ENCODE data around the gene PITPNC1. TPM values are rescaled to one million over a fixed set of nuclear protein-coding genes. Genes with fewer than 3 reads are reported as not detected.

Gene PITPNC1
- total and polyA plus RNA-seq, 4 experiments from 2014 or later = 68.4 to 124 (median 89.9) TPM

DNA sequence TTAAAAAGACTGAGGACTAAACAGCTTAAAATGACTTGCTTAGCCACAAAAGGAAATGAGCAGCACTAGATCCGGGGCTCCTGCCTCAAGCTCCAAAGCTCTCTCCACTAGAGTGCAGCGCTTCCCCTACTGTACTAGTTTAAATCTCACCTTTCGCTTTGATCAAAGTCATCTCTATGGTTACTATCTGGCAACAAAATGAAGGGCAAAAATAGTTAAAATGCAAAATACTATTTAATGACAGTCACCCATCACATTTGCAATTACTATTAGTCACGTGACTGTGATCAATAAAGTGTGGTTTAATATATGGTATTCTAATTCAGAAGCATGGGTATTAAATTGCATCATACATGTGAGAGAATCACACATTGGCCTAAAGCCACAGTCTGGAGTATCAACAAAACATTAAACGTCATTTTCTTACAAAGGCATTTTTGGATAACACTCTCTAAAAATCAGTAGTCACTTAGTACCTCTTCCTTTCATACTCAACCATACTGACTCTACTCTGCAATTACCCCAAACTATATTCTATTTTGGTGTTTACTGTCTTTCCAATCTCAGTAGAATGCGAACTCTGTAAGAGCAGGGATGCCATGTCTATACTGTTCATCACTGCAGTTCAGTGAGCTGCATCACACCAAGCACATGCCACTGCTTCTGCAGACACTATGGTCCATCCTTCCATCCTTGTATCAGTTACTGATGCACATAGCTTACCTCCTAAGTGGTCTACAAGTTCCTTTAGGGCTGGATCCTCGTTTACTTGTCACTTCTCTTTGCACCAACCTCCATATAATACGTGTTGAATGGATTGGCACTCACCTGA lies 16.9 kb upstream of the PITPNC1 start:
- H3K9me3 ChIP-seq (ENCODE audit: control insufficient read depth in 1 of 2, low read length in 2 of 2) = no peaks in the 10 kb centered on the region
- ChIA-PET POLR2A (ENCODE audit: partially characterized antibody) (interaction anchor here (1.4 to 3.0 kb wide), 4 partner anchors 8 to 357 kb away, joined by 3 to 15 read pairs (median 6); partner anchors contain the start of gene PITPNC1), CTCF (ENCODE audit: partially characterized antibody) (interaction anchor here (0.8 to 12.1 kb wide), 8 partner anchors 15 to 340 kb away, joined by 3 to 126 read pairs (median 4); partner anchors contain the start of gene PITPNC1)
- intact Hi-C loops (cut with micrococcal nuclease) = loop anchor here (5.0 kb wide), 1 partner anchor 113 kb away; the partner anchor contains the start of gene HELZ
- DNase-seq = peak; percentile 66 to 86 (median 74)
- Mint-ChIP-seq H3K9me3 (no peaks in the 10 kb centered on the region), H3K27ac (peak overlapping the region; percentile 79 to 93 (median 90)), H3K4me3 (peak overlapping the region; percentile 22 to 72 (median 55)), H3K27me3 (no peaks in the 10 kb centered on the region), H3K36me3 (peaks cover 30 to 47% of the 10 kb centered on the region in 2 donors), H3K4me1 (peaks cover 48 to 80% (median 61%) of the 10 kb centered on the region in 4 donors)
- H3K27ac ChIP-seq (ENCODE audit: low read depth, low read length) = peak overlapping the region; percentile 48
- no peak overlapping the region for H3K4me3 ChIP-seq (ENCODE audit: low read length in 2 of 2)
- peaks cover 75% of the 10 kb centered on the region for H3K4me1 ChIP-seq (ENCODE audit: insufficient read depth, low read length)
- H3K27me3 ChIP-seq (ENCODE audit: insufficient read depth, low read length) = no peaks in the 10 kb centered on the region
- peaks cover 19% of the 10 kb centered on the region for H3K36me3 ChIP-seq (ENCODE audit: insufficient read depth, low read length)

GRCh38 chr17:67360880-67361279 lies 16.2 kb upstream of the PITPNC1 start:
- Mint-ChIP-seq H3K27ac (peak overlapping the region; percentile 79 to 93 (median 90)), H3K27me3 (no peaks in the 10 kb centered on the region), H3K4me3 (peak overlapping the region in 4 of 8 donors; percentile 22 to 60 (median 43)), H3K4me1 (peaks cover 51 to 81% (median 66%) of the 10 kb centered on the region in 4 donors), H3K36me3 (peaks cover 23 to 45% of the 10 kb centered on the region in 2 donors), H3K9me3 (no peaks in the 10 kb centered on the region)
- Histone ChIP-seq H3K9me3 (ENCODE audit: control insufficient read depth in 1 of 2, low read length in 2 of 2) (no peaks in the 10 kb centered on the region), H3K4me1 (ENCODE audit: insufficient read depth, low read length) (peaks cover 78% of the 10 kb centered on the region), H3K27me3 (ENCODE audit: insufficient read depth, low read length) (no peaks in the 10 kb centered on the region), H3K4me3 (ENCODE audit: low read length in 2 of 2) (no peak overlapping the region), H3K36me3 (ENCODE audit: insufficient read depth, low read length) (peaks cover 12% of the 10 kb centered on the region), H3K27ac (ENCODE audit: low read depth, low read length) (peak overlapping the region; percentile 48)
- intact Hi-C loops (cut with micrococcal nuclease) = loop anchor here (5.0 kb wide), 1 partner anchor 114 kb away; the partner anchor contains the start of gene HELZ
- CTCF ChIA-PET (ENCODE audit: partially characterized antibody) = interaction anchor here (1.2 to 12.1 kb wide), 2 partner anchors 14 to 115 kb away, joined by 3 to 126 read pairs; partner anchors contain the start of gene PITPNC1
- POLR2A ChIA-PET (ENCODE audit: partially characterized antibody) = interaction anchor here (0.9 to 3.0 kb wide), 2 partner anchors 14 to 17 kb away, joined by 3 to 15 read pairs; partner anchors contain the start of gene PITPNC1
- no peak for DNase-seq

GRCh38 chr17:67362173-67362572 lies 14.9 kb upstream of the PITPNC1 start:
- Histone ChIP-seq H3K36me3 (ENCODE audit: insufficient read depth, low read length) (peaks cover 2% of the 10 kb centered on the region), H3K4me1 (ENCODE audit: insufficient read depth, low read length) (peaks cover 84% of the 10 kb centered on the region), H3K4me3 (ENCODE audit: low read length in 2 of 2) (no peak overlapping the region), H3K27ac (ENCODE audit: low read depth, low read length) (no peak overlapping the region), H3K9me3 (ENCODE audit: control insufficient read depth in 1 of 2, low read length in 2 of 2) (no peaks in the 10 kb centered on the region), H3K27me3 (ENCODE audit: insufficient read depth, low read length) (no peaks in the 10 kb centered on the region)
- Mint-ChIP-seq H3K4me3 (peak overlapping the region in 6 of 8 donors; percentile 36 to 64 (median 56)), H3K27ac (peak overlapping the region in 5 of 7 donors; percentile 24 to 84 (median 62)), H3K9me3 (no peaks in the 10 kb centered on the region), H3K27me3 (no peaks in the 10 kb centered on the region), H3K4me1 (peaks cover 52 to 85% (median 71%) of the 10 kb centered on the region in 4 donors), H3K36me3 (peaks cover 20 to 47% of the 10 kb centered on the region in 2 donors)
- ChIA-PET CTCF (ENCODE audit: partially characterized antibody) (interaction anchor here (0.6 to 29.3 kb wide), 3 partner anchors 13 to 416 kb away, joined by 4 to 605 read pairs (median 126); partner anchors contain the start of gene PITPNC1), POLR2A (ENCODE audit: partially characterized antibody) (no interaction called here)
- intact Hi-C loops (cut with micrococcal nuclease) = loop anchor here (5.0 kb wide), 1 partner anchor 115 kb away; the partner anchor contains the start of gene HELZ
- DNase-seq = no peak

- Histone ChIP-seq H3K27ac (ENCODE audit: low read depth, low read length) (peak overlapping the region; percentile 94), H3K36me3 (ENCODE audit: insufficient read depth, low read length) (no peaks in the 10 kb centered on the region), H3K4me3 (ENCODE audit: low read length in 2 of 2) (peak overlapping the region; percentile 88 to 98), H3K9me3 (ENCODE audit: control insufficient read depth in 1 of 2, low read length in 2 of 2) (no peaks in the 10 kb centered on the region), H3K27me3 (ENCODE audit: insufficient read depth, low read length) (no peaks in the 10 kb centered on the region), H3K4me1 (ENCODE audit: insufficient read depth, low read length) (peaks cover 59% of the 10 kb centered on the region)
- ChIA-PET POLR2A (ENCODE audit: partially characterized antibody) (interaction anchor here (0.7 to 4.8 kb wide), 10 partner anchors 11 to 1147 kb away, joined by 3 to 49 read pairs (median 8); partner anchors contain the start of genes PITPNC1 and PRKAR1A), CTCF (ENCODE audit: partially characterized antibody) (interaction anchor here (1.1 to 29.3 kb wide), 5 partner anchors 10 to 353 kb away, joined by 3 to 605 read pairs (median 4); partner anchors contain the start of genes NOL11 and PITPNC1)
- Mint-ChIP-seq H3K27ac (peak overlapping the region; percentile 90 to 99 (median 98)), H3K36me3 (peaks cover 12 to 36% of the 10 kb centered on the region in 2 donors), H3K4me3 (peak overlapping the region; percentile 90 to 99 (median 98)), H3K27me3 (no peaks in the 10 kb centered on the region), H3K9me3 (no peaks in the 10 kb centered on the region), H3K4me1 (peaks cover 37 to 65% (median 54%) of the 10 kb centered on the region in 4 donors)
- intact Hi-C loops (cut with micrococcal nuclease) = loop anchor here (5.0 kb wide), 1 partner anchor 118 kb away; the partner anchor contains the start of gene HELZ
- peak in 1 of 5 donors; percentile 46 for DNase-seq
Measured at GRCh38 chr17:67364847-67365737, 12.0 kb upstream of the PITPNC1 start.

GRCh38 chr17:67365738-67366192 lies 11.3 kb upstream of the PITPNC1 start:
- Mint-ChIP-seq H3K4me3 (peak overlapping the region; percentile 90 to 99 (median 98)), H3K4me1 (peaks cover 31 to 58% (median 47%) of the 10 kb centered on the region in 4 donors), H3K27ac (peak overlapping the region; percentile 90 to 99 (median 98)), H3K36me3 (peaks cover 11 to 30% of the 10 kb centered on the region in 2 donors), H3K27me3 (no peaks in the 10 kb centered on the region), H3K9me3 (no peaks in the 10 kb centered on the region)
- ChIA-PET POLR2A (ENCODE audit: partially characterized antibody) (interaction anchor here (0.6 to 4.8 kb wide), 14 partner anchors 10 to 1146 kb away, joined by 3 to 49 read pairs (median 6); partner anchors contain the start of genes PITPNC1 and PRKAR1A), CTCF (ENCODE audit: partially characterized antibody) (interaction anchor here (1.1 to 29.3 kb wide), 4 partner anchors 9 to 322 kb away, joined by 3 to 605 read pairs (median 64); partner anchors contain the start of gene PITPNC1)
- Histone ChIP-seq H3K36me3 (ENCODE audit: insufficient read depth, low read length) (no peaks in the 10 kb centered on the region), H3K9me3 (ENCODE audit: control insufficient read depth in 1 of 2, low read length in 2 of 2) (no peaks in the 10 kb centered on the region), H3K27ac (ENCODE audit: low read depth, low read length) (peak overlapping the region; percentile 94), H3K27me3 (ENCODE audit: insufficient read depth, low read length) (no peaks in the 10 kb centered on the region), H3K4me1 (ENCODE audit: insufficient read depth, low read length) (peaks cover 52% of the 10 kb centered on the region), H3K4me3 (ENCODE audit: low read length in 2 of 2) (peak overlapping the region; percentile 88 to 98)
- intact Hi-C loops (cut with micrococcal nuclease) = loop anchor here (1.0 kb wide), 1 partner anchor 352 kb away; the partner anchor contains the start of gene NOL11
- DNase-seq = peak; percentile 34 to 47 (median 42)

Measured in CD4-positive, alpha-beta memory T cell (primary cell).